HCT116 (cell line): ENCODE data around the gene UBAP2L.
"Not testable (repeated sequence)": the region's sequence is repeated elsewhere in the genome, so short reads cannot be mapped to it uniquely, and the experiment has no call there.

Experiments
- CBX3 ChIP-seq: IDR thresholded peaks from 2 replicates; pipeline ENCODE4 v1.6.1; 2012; ENCODE audit warnings: low read depth
- EZH2 ChIP-seq: fragments of 200-600 bp; sonication (generic); IDR thresholded peaks from 2 replicates; pipeline ENCODE4 v1.6.1; 2017; ENCODE audit warnings: antibody characterized with exemption, mixed run types
- EZH2phosphoT487 ChIP-seq: fragments of 200-600 bp; IDR thresholded peaks from 2 replicates; pipeline ENCODE4 v1.6.1; 2018; ENCODE audit warnings: antibody characterized with exemption, borderline replicate concordance
- POLR2A ChIP-seq: IDR thresholded peaks from 2 replicates; pipeline ENCODE4 v1.7.0; 2011; ENCODE audit warnings: borderline replicate concordance; ENCODE audit not compliant: insufficient read depth, insufficient read length; ENCODE audit errors: extremely low read depth
- POLR2AphosphoS5 ChIP-seq: IDR thresholded peaks from 2 replicates; pipeline ENCODE4 v1.6.1; 2011; ENCODE audit warnings: mild to moderate bottlenecking, low read depth, low read length, moderate library complexity
- RAD21 ChIP-seq: IDR thresholded peaks from 2 replicates; pipeline ENCODE4 v1.6.1; 2012; ENCODE audit warnings: low read depth, mild to moderate bottlenecking
- ZFX ChIP-seq: fragments of 450-650 bp; IDR thresholded peaks from 2 replicates; pipeline ENCODE4 v1.6.1; 2017
- TF ChIP-seq, protein P1 (sequence below), 3 experiments: fragments of 200-600 bp in 1 of 3; sonication (generic) in 1 of 3; IDR thresholded peaks in 2 of 3; conservative IDR thresholded peaks in 1 of 3; 2 replicates each; pipeline ENCODE4 v1.5.1; 2012 to 2017; ENCODE audit warnings: low read depth in 2 of 3, low read length in 2 of 3, antibody characterized with exemption in 1 of 3, borderline replicate concordance in 1 of 3, control low read depth in 1 of 3, mild to moderate bottlenecking in 1 of 3, mixed read lengths in 1 of 3, mixed run types in 1 of 3, moderate library complexity in 1 of 3; ENCODE audit not compliant: insufficient read depth in 1 of 3
- TF ChIP-seq, protein P2 (sequence below): IDR thresholded peaks from 2 replicates; pipeline ENCODE4 v1.6.1; 2011; ENCODE audit warnings: mild to moderate bottlenecking, low read length, moderate library complexity; ENCODE audit not compliant: insufficient replicate concordance; ENCODE audit errors: extremely low read depth

- TF ChIP-seq EZH2phosphoT487, CBX3, POLR2AphosphoS5, ZFX, EZH2, POLR2A, RAD21: not testable (repeated sequence)
- TF ChIP-seq, protein P1, sequence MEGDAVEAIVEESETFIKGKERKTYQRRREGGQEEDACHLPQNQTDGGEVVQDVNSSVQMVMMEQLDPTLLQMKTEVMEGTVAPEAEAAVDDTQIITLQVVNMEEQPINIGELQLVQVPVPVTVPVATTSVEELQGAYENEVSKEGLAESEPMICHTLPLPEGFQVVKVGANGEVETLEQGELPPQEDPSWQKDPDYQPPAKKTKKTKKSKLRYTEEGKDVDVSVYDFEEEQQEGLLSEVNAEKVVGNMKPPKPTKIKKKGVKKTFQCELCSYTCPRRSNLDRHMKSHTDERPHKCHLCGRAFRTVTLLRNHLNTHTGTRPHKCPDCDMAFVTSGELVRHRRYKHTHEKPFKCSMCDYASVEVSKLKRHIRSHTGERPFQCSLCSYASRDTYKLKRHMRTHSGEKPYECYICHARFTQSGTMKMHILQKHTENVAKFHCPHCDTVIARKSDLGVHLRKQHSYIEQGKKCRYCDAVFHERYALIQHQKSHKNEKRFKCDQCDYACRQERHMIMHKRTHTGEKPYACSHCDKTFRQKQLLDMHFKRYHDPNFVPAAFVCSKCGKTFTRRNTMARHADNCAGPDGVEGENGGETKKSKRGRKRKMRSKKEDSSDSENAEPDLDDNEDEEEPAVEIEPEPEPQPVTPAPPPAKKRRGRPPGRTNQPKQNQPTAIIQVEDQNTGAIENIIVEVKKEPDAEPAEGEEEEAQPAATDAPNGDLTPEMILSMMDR (IDR thresholded peaks at IDR 0.05 in 2 of 3, conservative IDR thresholded peaks at IDR 0.05 in 1 of 3; ENCODE audit: borderline replicate concordance in 1 of 3, insufficient read depth in 1 of 3, low read depth in 2 of 3, low read length in 2 of 3) = not testable (repeated sequence)
- TF ChIP-seq, protein P2, sequence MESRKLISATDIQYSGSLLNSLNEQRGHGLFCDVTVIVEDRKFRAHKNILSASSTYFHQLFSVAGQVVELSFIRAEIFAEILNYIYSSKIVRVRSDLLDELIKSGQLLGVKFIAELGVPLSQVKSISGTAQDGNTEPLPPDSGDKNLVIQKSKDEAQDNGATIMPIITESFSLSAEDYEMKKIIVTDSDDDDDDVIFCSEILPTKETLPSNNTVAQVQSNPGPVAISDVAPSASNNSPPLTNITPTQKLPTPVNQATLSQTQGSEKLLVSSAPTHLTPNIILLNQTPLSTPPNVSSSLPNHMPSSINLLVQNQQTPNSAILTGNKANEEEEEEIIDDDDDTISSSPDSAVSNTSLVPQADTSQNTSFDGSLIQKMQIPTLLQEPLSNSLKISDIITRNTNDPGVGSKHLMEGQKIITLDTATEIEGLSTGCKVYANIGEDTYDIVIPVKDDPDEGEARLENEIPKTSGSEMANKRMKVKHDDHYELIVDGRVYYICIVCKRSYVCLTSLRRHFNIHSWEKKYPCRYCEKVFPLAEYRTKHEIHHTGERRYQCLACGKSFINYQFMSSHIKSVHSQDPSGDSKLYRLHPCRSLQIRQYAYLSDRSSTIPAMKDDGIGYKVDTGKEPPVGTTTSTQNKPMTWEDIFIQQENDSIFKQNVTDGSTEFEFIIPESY = not testable (repeated sequence)
These were observed 91.7 kb downstream of the UBAP2L start for GRCh38 chr1:154312229-154313065.
